Fibroblast of pulmonary artery (primary cell): ENCODE results near the gene CTDNEP1.
A peak's percentile ranks its signal among the peaks of the same experiment; 100 is the strongest.

Experiments used
- DNase-seq: peaks from one replicate; pipeline ENCODE4 v3.0.0-alpha.2; 2010; ENCODE audit warnings: low read depth
- H3K4me3 ChIP-seq: replicated peaks from 2 replicates; pipeline ENCODE4 v1.5.1; 2011; ENCODE audit warnings: low read depth, mild to moderate bottlenecking, control low read depth, low read length, moderate library complexity
- CTCF ChIP-seq: IDR thresholded peaks from 2 replicates; pipeline ENCODE4 v1.5.1; 2011; ENCODE audit warnings: mild to moderate bottlenecking, control low read depth, low read length, inconsistent platforms; ENCODE audit errors: missing control alignments

Gene CTDNEP1

GRCh38 chr17:7260151-7260550 lies 8.6 kb upstream of the CTDNEP1 start:
- no peak for DNase-seq
- no peak overlapping the region for H3K4me3 ChIP-seq
- TF ChIP-seq CTCF: no peak

- H3K4me3 ChIP-seq: no peak overlapping the region
- no peak for TF ChIP-seq CTCF
Observed at GRCh38 chr17:7259555-7259889, 8.0 kb upstream of the CTDNEP1 start.

DNA sequence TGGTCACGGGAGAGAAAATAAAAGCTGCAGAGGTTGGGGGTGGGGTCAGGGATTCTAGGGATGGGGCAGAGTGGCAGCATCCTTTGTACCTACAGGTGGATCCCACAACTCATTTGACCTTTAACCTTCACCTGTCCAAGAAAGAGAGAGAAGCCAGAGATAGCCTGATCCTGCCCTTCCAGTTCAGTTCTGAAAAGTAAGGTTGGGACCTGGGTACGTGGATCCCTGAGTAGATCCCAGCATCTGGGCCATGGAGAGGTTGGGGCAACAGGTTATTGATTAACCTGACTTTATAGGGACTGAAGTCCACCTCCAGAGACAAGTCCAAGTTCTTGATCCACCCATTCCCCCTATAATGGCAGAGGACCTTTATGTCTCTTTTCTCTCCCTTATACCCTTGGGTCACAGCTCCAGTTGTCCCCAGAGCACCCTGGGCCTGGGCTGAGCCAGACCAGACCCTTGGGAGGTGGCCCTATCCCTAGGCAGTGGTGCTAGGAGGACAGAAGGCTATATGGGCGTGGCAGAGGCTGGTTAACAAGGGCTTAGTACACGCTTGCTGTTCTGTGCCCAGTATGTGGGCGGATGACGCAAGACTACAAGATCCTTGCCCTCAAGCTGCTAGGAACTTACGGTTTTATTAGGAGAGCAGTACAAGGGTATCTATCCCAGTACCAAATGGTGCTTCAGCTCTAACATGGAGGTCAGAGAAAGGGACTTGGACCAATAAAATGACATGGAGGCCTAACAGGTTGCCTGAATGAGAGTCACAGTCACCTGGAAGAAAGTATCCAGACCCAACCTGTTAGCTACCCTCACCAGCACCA lies 7.4 kb upstream of the CTDNEP1 start:
- no peak for TF ChIP-seq CTCF
- peak; percentile 44 for DNase-seq
- H3K4me3 ChIP-seq: no peak overlapping the region

More at GRCh38 chr17:7259555-7259889, 8.0 kb upstream of the CTDNEP1 start:
- DNase-seq: no peak

DNA sequence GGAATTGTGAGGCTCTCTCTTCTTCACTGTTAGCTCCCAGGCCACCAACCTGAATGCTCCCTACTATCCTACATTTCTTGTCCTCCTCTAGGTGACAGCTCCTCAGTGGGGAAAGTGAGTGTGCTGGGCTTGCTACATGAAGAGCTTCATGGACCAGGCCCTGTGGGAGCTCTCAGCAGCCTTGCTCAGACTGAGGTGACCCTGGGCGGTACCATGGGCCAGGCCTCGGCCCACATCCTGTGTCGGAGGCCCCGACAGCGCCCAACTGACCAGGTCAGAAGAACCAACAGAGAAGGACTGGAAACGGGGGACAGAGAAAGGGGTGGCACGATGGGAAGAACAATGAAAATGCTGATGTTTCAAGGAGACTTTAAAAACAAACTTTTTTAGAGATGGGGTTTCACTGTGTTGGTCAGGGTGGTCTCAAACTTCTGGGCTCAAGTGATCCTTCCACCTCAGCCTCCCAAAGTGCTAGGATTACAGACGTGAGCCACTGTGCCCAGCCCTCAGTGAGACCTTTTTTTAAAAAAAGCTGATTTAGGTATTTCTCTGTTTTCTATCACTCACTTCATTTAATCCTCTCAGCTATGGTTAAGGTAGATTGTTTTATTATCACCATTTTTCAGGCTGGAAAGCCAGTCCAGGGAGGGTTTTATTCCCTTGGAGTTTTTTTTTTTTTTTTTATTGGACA lies 5.4 kb upstream of the CTDNEP1 start:
- no peak for TF ChIP-seq CTCF
- no peak for DNase-seq
- H3K4me3 ChIP-seq: no peak overlapping the region

DNA sequence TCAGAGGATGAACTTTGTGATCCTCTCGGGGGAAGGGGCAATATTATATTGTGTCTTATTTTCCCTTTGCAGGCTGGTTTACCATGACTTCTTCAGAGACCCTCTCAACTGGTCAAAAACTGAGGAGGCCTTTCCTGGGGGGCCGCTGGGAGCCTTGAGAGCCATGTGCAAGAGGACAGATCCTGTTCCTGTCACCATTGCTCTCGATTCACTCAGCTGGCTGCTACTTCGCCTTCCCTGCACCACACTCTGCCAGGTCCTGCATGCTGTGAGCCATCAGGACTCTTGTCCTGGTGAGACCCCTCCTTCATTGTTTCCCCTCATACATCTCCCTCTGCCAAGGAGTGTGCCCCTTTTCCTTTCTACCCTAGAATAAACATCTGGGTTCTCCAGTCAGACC lies 3.0 kb upstream of the CTDNEP1 start:
- no peak for DNase-seq

GRCh38 chr17:7253082-7253481 lies 1.5 kb upstream of the CTDNEP1 start:
- DNase-seq: no peak
- peak overlapping the region; percentile 73 for H3K4me3 ChIP-seq
- no peak for TF ChIP-seq CTCF

More for the DNA sequence above, 3.0 kb upstream of the CTDNEP1 start:
- no peak for TF ChIP-seq CTCF
- no peak overlapping the region for H3K4me3 ChIP-seq
